GM19372 (cell line): ENCODE measurements around the gene STXBP1.

Experiments
- ATAC-seq: cut with Tn5 transposase; IDR thresholded peaks from one replicate; pipeline ENCODE4 v1.9.1; 2021; ENCODE audit warnings: mild to moderate bottlenecking, low read depth, moderate library complexity; ENCODE audit not compliant: unreplicated experiment

The STXBP1 gene

DNA sequence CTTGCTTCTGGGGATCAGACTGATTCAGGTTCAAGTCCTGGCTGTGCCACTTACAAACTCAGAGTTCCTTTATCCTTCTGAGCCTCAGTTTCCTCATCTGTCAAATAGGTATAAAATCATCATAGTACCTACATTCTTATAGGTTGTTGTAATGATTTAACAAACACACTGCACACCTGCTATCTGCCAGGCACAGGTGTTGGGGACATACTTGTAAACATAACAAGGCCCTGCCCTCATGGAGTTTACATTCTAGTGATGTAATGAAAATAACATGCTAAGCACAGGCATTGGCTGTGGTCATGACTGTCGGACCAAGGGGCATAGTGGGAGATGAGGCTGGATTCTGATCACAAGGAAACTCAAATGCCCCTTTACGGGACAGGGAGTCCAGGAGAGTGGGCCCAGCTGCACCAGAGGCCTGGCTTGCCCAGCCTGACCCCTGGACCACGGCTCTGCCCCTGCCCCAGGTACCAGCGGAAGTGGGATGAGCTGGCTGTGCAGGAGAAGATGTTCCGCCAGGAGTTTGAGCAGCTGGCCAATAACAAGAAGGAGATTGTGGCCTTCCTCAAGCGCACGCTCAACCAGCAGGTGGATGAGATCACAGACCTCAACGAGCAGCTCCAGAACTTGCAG lies 97.0 kb downstream of the STXBP1 start:
- ATAC-seq = no peak

- no peak for ATAC-seq
These were observed 98.2 kb downstream of the STXBP1 start for GRCh38 chr9:127710204-127710783.

- no peak for ATAC-seq
These were observed 99.2 kb downstream of the STXBP1 start for GRCh38 chr9:127711226-127711701.

GRCh38 chr9:127711831-127712274 lies 99.8 kb downstream of the STXBP1 start:
- ATAC-seq = no peak

DNA sequence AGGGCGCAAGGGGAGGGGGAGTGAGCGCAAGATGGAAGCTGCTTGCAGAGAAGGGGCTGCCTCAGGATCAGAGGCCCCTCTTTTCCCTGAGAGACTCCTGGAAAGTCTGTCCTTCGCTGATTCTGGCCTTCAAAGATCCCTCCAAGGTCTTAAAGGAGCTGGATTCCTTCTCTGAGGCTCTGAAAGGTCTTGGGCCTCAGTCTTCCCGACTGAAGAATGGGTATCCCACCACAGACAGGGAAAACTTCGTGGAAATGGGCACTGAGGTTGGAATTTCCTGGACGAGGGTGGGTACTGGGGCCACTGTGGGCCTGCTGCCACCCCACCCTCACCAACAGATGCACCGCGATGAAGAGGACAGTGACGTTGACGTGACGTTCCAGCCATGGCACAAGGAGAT lies 100.3 kb downstream of the STXBP1 start:
- no peak for ATAC-seq

- no peak for ATAC-seq
These were observed 100.8 kb downstream of the STXBP1 start for GRCh38 chr9:127712867-127713266.

DNA sequence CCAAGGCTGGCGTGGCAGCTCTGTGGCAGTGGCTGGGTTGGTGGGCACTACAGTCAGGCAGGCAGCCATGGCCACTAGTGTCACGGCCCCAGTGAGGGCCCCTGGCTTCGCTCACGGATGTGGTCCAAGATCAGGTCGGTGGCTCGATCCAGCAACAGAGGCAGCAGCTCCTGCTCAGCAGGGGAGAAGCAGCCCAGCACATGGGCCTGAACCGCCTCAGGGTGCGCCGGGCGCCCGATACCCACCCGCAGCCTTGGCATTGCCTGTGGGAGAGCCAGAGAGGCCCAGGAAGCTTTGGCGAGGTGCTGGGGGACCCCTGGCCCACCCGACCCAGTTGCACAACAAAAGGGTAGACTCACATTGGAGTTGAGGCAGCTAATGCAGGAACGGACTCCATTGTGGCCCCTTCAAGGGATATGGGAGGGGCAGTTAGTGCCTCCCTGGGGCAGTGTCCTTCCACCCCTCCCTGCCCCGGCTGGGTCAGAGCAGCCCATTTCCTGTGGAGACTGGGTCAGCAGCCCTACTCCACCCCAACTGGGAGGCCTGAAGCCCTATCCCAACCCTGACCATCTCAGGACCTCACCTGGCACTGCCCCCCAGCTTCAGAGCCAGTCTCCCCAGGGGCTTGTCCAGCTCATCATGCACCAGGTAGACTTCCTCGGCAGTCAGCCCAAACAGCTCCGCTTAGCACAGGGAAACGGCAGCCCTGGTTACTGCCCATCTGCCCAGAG lies 102.1 kb downstream of the STXBP1 start:
- no peak for ATAC-seq

GRCh38 chr9:127714951-127715469 lies 102.9 kb downstream of the STXBP1 start:
- no peak for ATAC-seq

DNA sequence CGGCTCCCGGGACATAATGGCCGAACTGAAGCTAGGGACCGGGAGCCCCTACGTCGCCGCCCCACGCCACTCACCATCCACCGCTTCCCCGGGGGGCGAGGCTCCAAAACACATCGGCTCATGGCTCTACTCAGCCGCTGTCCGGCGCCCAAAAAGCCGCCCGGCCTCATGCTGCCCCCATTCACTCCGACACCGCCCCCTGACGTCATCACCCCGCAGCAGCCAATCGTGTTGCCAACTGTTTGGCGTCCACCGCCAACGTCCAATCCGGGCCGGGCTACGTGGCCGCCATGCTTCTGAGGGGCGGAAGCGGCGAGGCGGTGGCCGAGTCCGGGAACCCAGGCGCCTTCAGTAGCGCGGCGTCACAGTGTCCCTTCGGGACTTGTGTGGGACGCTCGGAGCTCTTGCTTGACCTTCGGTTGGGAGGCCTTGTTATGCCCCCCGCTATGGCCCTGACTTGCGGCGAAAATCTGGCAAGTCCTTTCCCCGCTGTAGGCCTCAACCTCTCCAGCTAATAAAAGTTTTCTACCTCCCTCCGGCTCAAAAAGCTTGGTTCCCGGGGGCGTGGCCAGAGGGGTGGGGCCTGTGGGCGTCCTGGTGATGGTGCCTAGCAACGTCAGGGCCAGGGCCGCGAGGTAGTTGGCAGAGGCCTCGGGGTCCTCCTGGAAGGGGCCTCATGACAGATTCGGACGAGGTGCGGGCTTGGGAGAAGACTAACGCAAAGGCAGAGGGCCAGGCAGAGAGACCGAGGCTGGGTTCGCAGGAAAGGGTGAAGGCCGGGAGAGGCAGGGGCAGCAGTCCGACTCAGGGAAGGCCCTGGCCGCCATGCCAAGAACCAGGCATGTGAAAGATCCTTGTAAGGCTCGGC lies 103.6 kb downstream of the STXBP1 start, which contains the start of the genes PTRH1 and TTC16:
TSS of gene PTRH1 (minus strand) at position 194 of the 868 bp plus-strand sequence. CDS start at position 170, 24 bp downstream.
TSS of gene TTC16 (plus strand) at position 610 of the 868 bp plus-strand sequence. CDS start at position 677, 67 bp downstream.
- ATAC-seq = peak; percentile 93

DNA sequence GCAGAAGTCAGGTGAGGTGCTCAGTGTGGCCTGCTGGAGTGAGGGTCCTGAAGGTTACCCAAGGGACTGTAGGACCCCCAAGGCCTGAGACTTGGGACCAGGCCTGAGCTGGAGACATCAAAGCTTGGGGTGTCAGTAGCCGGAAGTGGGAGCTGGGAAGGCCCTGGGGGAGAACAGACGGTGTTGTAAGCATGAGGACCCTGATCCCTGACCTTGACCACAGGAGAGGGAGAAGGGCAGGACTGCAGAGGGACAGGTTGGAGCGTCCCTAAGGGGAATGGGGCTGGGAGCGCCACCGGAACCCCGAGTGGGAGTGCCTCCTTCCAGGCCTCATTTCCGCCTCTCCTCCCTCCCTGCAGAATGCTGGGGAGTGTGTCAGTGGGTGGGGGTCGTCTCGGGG lies 104.3 kb downstream of the STXBP1 start:
- ATAC-seq = no peak

- no peak for ATAC-seq
These were observed 105.7 kb downstream of the STXBP1 start for GRCh38 chr9:127717766-127718165.

- no peak for ATAC-seq
These were observed 108.2 kb downstream of the STXBP1 start for GRCh38 chr9:127720031-127720864.

DNA sequence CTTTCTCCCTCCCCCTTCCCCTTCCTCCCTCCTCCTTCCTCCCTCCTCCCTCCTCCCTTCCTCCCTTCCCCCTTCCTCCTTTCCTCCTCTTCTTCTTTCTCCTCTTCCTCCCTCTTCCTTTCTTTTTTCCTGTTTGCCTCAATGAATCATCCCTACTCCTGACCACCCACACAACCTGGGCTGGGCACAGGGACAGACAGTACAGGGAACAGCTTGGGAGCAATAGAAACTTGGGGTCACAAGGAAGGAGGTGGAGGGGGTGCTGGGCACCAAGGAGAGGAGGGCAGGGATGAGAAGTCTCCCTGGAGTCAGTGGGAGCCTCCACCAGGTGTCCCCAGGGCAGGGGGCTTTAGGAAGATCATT lies 108.8 kb downstream of the STXBP1 start:
- no peak for ATAC-seq

GRCh38 chr9:127721391-127721821 lies 109.3 kb downstream of the STXBP1 start:
- no peak for ATAC-seq

- ATAC-seq = no peak
These were observed 110.1 kb downstream of the STXBP1 start for GRCh38 chr9:127722055-127722745.

DNA sequence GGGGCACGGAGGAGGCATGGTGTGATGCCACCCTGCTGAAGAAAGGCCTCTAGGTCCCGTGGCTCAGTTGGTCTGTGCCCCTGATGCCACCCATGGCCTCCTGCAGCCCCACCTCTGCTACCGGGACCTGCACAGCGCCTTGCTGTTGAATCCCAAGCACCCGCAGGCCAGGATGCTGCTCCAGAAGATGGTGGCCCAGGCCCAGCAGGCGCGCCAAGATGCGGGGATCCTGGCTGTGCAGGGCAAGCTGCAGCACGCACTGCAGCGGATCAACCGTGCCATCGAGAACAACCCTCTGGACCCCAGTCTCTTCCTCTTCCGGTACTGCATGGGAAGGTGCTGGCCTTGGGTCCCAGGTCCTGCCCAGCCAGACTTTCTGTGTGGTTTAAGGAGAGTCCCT lies 110.9 kb downstream of the STXBP1 start:
- no peak for ATAC-seq

DNA sequence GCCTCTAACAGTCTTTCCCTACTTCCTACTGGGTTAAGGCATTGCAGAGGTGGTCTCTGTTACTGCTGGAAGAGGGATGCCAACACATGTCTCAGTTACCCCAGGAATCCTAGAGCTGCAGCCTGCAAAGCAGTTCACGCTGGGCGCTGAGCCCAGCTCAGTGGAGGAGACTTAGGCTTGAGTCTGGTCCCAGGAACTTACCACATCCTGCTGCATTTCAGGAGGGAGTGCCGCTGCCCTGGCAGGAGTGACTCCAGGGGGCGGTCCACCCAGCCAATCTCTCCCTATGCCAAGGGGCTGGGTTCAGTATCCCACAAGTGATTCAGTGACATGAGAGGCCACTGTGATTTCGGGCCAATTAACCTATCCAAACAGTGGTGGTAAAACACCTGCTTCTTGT lies 111.4 kb downstream of the STXBP1 start:
- no peak for ATAC-seq

DNA sequence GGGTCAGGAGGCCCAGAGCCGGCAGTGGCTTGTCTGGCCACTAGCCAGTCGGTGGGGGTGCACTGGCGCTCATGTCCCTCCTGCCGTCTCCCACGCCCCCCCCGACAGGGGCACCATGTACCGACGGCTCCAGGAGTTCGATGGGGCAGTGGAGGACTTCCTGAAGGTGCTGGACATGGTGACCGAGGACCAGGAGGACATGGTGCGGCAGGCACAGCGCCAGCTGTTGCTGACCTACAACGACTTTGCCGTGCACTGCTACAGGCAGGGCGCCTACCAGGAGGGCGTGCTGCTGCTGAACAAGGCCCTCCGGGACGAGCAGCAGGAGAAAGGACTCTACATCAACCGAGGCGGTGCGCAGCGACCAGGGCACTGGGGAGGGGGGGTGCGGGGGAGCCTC lies 111.9 kb downstream of the STXBP1 start:
- ATAC-seq = no peak

GRCh38 chr9:127726871-127727270 lies 114.8 kb downstream of the STXBP1 start:
- ATAC-seq = no peak
